ENCODE data around the gene MET. TPM values are rescaled to one million over a fixed set of nuclear protein-coding genes. Genes with fewer than 3 reads are reported as not detected.

Gene MET
- total and polyA plus RNA-seq, 2 of the 13 experiments (the other 11 are each of a cell fraction or from before 2014, with no cell fraction given) = 21.8 to 31.5 TPM

- TF ChIP-seq ZBED4 (CRISPR knock-in tag; IDR thresholded peaks at IDR 0.05; ENCODE audit: borderline replicate concordance) = no peak
These were observed 105.8 kb downstream of the MET start (continued) for GRCh38 chr7:116777651-116778281.

GRCh38 chr7:116779216-116779615, 107.2 kb downstream of the MET start:
- WGBS (ENCODE audit: low lambda C conversion rate) = 96% methylated on average over 4 of the region's 4 CpGs
- no peak overlapping the region for H3K27ac ChIP-seq (ENCODE audit: extremely low read length, insufficient read depth, low read length)
- CTCF ChIA-PET (ENCODE audit: low intra/inter-chr PET ratio, low total read pairs) = no interaction called here
- in situ Hi-C loops (cut with HindIII; ENCODE audit: extremely low pct_ligation_motif_present, low pct_unique_long_range_greater_than_20kb) (no loop called here), intact Hi-C loops (cut with micrococcal nuclease; ENCODE audit: unreplicated experiment) (no loop called here)
- BruUV-seq (replicated peaks) = no TSS peak
- no peak overlapping the region for H2AFZ ChIP-seq (ENCODE audit: low read length)
- H3K36me3 ChIP-seq (replicated peaks in 1 of 2; ENCODE audit: control insufficient read depth in 1 of 2, insufficient read depth in 2 of 2, low read length in 2 of 2) = peaks cover 7 to 45% of the 10 kb centered on the region in 2 experiments
- no peak overlapping the region for H3K4me2 ChIP-seq (ENCODE audit: low read depth, low read length)
- no peaks in the 10 kb centered on the region for H3K79me2 ChIP-seq (ENCODE audit: insufficient read depth, low read length)
- no peak for DNase-seq (ENCODE audit: low spot score)
- no peaks in the 10 kb centered on the region for H4K20me1 ChIP-seq (ENCODE audit: insufficient read depth, low read length)
- no peak for ATAC-seq
- peaks cover 10% of the 10 kb centered on the region for H3K4me1 ChIP-seq (ENCODE audit: insufficient read depth, low read length)
- no peaks in the 10 kb centered on the region for H3K9me3 ChIP-seq (ENCODE audit: low read length)
- no peak overlapping the region for H3K4me3 ChIP-seq (replicated peaks in 1 of 3; ENCODE audit: insufficient read depth in 1 of 3, low read depth in 2 of 3, low read length in 3 of 3)
- no peaks in the 10 kb centered on the region for H3K27me3 ChIP-seq (ENCODE audit: control insufficient read depth in 1 of 2, insufficient read depth in 2 of 2, low read length in 2 of 2)
- POLR2A ChIA-PET = no interaction called here
- no peak for FAIRE-seq
- no peak overlapping the region for H3K9ac ChIP-seq (ENCODE audit: insufficient read depth, low read depth, low read length)
- TF ChIP-seq REXO4 (CRISPR knock-in tag; IDR thresholded peaks at IDR 0.05; ENCODE audit: borderline replicate concordance) (no peak), CBX2 (IDR thresholded peaks at IDR 0.05; ENCODE audit: low read depth, low read length) (no peak), CBX2 (CRISPR knock-in tag; IDR thresholded peaks at IDR 0.05; ENCODE audit: low read depth) (no peak), CBX5 (CRISPR knock-in tag; IDR thresholded peaks at IDR 0.05; ENCODE audit: borderline replicate concordance) (no peak), ZBTB1 (CRISPR knock-in tag; IDR thresholded peaks at IDR 0.05; ENCODE audit: borderline replicate concordance) (no peak), RFX1 (IDR thresholded peaks at IDR 0.05) (no peak), GMEB2 (CRISPR knock-in tag; IDR thresholded peaks at IDR 0.05; ENCODE audit: low read depth) (no peak), ZFX (CRISPR knock-in tag; IDR thresholded peaks at IDR 0.05; ENCODE audit: low read depth) (no peak)

All from HepG2 (cell line).